BJ (cell line): ENCODE measurements around the gene SDHB. TPM values are rescaled to one million over a fixed set of nuclear protein-coding genes. Genes with fewer than 3 reads are reported as not detected.

Source experiments
- CTCF ChIA-PET: fragments of 350-600 bp; formaldehyde crosslinking; extraction: SDS; loops from one replicate; lab custom pipeline; 2021; ENCODE audit warnings: antibody characterized with exemption, inconsistent platforms; lab: Yijun Ruan, JAX
- POLR2A ChIA-PET: fragments of 300-600 bp; sonication (Branson Sonifier 250); formaldehyde crosslinking; extraction: SDS; loops from one replicate; lab custom pipeline; 2021; ENCODE audit warnings: antibody characterized with exemption; lab: Charles Lee
- DNase-seq: peaks from one replicate; pipeline ENCODE4 v3.0.0-alpha.2; 2011; ENCODE audit warnings: low read depth
- H3K27me3 ChIP-seq: 2 replicates; pipeline ENCODE4 v1.6.0; 2011; ENCODE audit warnings: low read length; ENCODE audit not compliant: control insufficient read depth, insufficient read depth
- H3K36me3 ChIP-seq: 2 replicates; pipeline ENCODE4 v1.5.1; 2011; ENCODE audit warnings: low read length; ENCODE audit not compliant: control insufficient read depth, insufficient read depth
- H3K4me3 ChIP-seq: 2 replicates; pipeline ENCODE4 v1.5.1; 2011; ENCODE audit warnings: low read depth, mild to moderate bottlenecking, control low read depth, low read length
- polyA plus RNA-seq: library from polyadenylated mRNA; depleted of rRNA; stranded (reverse); fragments of >200 nt; gene quantifications from 2 replicates; pipeline ENCODE4 v1.2.3, GENCODE V29; 2011
- TF ChIP-seq, protein P1 (sequence below): IDR thresholded peaks from 2 replicates; pipeline ENCODE4 v1.5.1; 2011; ENCODE audit warnings: low read depth, mild to moderate bottlenecking, control low read depth, inconsistent platforms, low read length, moderate library complexity; ENCODE audit not compliant: insufficient read depth

Gene SDHB
- polyA plus RNA-seq, 1 experiment = 115 TPM

DNA sequence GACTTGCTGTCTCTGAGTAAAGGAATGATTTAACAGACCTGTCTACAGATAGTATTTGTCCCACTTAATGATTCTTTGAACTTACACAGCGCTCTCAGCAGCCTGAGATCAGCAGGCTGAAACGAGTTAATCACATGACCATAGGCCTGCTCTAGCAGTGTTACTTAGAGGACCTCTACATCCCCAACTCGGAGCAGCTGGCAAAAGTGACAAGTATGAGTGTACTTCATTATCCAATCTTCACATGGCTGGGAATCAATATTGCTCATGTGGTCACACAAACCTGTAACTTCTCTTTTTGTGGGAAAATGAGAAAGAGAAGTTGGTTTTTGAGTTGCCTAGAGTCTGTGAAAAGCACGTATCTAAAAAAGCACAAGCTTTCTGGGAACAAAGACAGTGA is 30.7 kb downstream of the SDHB start:
- Histone ChIP-seq H3K36me3 (peaks cover 30% of the 10 kb centered on the region), H3K4me3 (no peak overlapping the region), H3K27me3 (no peaks in the 10 kb centered on the region)
- ChIA-PET CTCF (interaction anchor here (1.1 to 1.6 kb wide), 4 partner anchors 29 to 313 kb away, joined by 3 read pairs; no protein-coding TSS in a partner anchor), POLR2A (no interaction called here)
- DNase-seq = no peak
- TF ChIP-seq, protein P1, sequence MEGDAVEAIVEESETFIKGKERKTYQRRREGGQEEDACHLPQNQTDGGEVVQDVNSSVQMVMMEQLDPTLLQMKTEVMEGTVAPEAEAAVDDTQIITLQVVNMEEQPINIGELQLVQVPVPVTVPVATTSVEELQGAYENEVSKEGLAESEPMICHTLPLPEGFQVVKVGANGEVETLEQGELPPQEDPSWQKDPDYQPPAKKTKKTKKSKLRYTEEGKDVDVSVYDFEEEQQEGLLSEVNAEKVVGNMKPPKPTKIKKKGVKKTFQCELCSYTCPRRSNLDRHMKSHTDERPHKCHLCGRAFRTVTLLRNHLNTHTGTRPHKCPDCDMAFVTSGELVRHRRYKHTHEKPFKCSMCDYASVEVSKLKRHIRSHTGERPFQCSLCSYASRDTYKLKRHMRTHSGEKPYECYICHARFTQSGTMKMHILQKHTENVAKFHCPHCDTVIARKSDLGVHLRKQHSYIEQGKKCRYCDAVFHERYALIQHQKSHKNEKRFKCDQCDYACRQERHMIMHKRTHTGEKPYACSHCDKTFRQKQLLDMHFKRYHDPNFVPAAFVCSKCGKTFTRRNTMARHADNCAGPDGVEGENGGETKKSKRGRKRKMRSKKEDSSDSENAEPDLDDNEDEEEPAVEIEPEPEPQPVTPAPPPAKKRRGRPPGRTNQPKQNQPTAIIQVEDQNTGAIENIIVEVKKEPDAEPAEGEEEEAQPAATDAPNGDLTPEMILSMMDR = no peak

DNA sequence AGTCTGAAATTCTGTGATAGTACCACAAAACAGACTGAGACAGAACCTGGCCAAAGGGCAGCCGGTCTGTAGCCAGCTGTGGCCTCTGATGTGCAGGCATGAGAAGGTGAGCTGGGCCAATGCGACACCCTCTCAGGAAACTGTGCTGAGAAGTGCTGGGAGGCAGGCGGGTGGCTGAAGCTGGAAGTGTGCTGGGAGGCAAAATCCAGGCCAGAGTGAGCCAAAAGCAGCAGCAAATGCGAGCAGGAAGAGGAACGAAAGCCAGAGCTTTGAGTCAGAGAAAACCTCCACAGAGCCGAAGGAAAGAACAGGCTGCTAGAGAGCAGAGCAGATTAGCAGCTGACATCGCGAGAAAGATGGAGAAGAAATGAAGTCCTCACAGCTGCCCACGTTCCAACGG is 31.9 kb downstream of the SDHB start:
- POLR2A ChIA-PET = no interaction called here

DNA sequence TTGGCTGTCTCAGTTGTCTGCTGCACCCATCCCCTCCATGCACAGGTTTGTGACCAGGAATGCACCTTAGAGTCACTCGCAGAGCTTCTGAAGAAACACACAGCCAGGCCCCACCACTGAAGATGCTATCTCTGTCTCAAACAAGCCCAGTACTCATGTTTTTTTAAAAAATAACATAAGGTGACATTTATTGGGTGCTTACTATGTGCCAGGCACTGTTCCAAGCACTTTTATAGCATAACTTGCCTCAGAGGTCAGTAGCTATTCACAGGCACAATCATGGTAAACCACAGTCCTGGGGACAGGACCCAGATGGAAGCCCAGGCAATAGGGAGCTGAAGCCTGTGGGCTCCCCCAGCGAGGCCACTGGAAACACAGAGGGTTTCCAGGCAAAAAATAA is 33.3 kb downstream of the SDHB start:
- H3K27me3 ChIP-seq = no peaks in the 10 kb centered on the region
- no peak overlapping the region for H3K4me3 ChIP-seq
- TF ChIP-seq, protein P1 = no peak
- POLR2A ChIA-PET = no interaction called here
- H3K36me3 ChIP-seq = peaks cover 26% of the 10 kb centered on the region
- CTCF ChIA-PET = interaction anchor here (0.8 to 2.4 kb wide), 2 partner anchors 12 to 60 kb away, joined by 3 to 12 read pairs; no protein-coding TSS in a partner anchor
- DNase-seq = peak; percentile 65

More for the DNA sequence above, 31.9 kb downstream of the SDHB start:
- TF ChIP-seq, protein P1 = no peak
- no peak overlapping the region for H3K4me3 ChIP-seq
- DNase-seq = no peak
- peaks cover 28% of the 10 kb centered on the region for H3K36me3 ChIP-seq
- CTCF ChIA-PET = interaction anchor here (1.6 to 2.4 kb wide), 2 partner anchors 30 to 61 kb away, joined by 3 to 12 read pairs; no protein-coding TSS in a partner anchor
- no peaks in the 10 kb centered on the region for H3K27me3 ChIP-seq

DNA sequence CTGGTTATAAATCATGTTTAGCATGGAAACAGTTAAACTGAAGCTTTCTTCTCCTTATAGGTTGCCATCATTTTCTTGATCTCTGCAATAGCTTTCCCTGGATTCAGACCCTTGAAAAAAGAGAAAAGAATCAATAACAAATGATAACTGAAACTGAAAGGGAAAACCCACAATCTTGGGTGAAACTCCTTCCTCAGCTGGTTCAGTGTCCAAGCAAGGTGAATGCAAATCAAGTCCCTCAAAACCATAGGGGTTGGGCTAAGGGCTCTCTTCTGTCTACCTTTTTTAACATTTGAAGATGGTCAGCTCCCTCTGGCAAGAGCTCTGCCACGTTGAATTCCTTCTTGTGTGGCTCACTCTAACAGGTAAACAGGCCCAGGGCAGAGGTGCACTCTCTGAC is 35.0 kb downstream of the SDHB start:
- Histone ChIP-seq H3K27me3 (no peaks in the 10 kb centered on the region), H3K36me3 (peaks cover 24% of the 10 kb centered on the region), H3K4me3 (no peak overlapping the region)
- no peak for DNase-seq
- TF ChIP-seq, protein P1 = no peak
- POLR2A ChIA-PET = no interaction called here
- CTCF ChIA-PET = interaction anchor here (1.1 to 2.0 kb wide), 3 partner anchors 8 to 58 kb away, joined by 4 to 8 read pairs (median 7); no protein-coding TSS in a partner anchor

DNA sequence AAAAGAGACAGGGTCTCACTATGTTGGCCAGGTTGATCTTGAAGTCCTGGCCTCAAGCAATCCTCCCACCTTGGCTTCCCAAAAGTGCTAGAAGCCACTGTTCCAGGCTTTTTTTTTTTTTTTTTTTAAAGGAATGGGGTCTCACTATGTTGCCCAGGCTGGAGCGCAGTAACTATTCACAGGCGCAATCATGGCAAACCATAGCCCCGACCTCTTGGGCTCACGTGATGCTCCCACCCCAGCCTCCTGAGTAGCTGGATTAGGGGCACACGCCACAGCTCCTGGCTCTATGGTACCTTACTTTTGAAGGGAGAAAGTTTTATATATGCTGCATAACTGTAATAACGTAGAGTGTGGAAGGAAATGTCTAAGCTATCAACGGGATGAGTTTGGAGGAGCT is 36.4 kb downstream of the SDHB start:
- POLR2A ChIA-PET = no interaction called here

More for the DNA sequence above, 36.4 kb downstream of the SDHB start:
- peaks cover 18% of the 10 kb centered on the region for H3K36me3 ChIP-seq
- TF ChIP-seq, protein P1 = no peak
- no peak for DNase-seq
- H3K27me3 ChIP-seq = no peaks in the 10 kb centered on the region
- CTCF ChIA-PET = interaction anchor here (1.1 kb wide), 1 partner anchor 15 kb away, joined by 3 read pairs; no protein-coding TSS in a partner anchor
- H3K4me3 ChIP-seq = no peak overlapping the region
